IMR-90 (cell line): Measurements from ENCODE around the gene FER1L5. TPM values are rescaled to one million over a fixed set of nuclear protein-coding genes. Genes with fewer than 3 reads are reported as not detected.

Experiments used
- ATAC-seq: fragments of 200-7000 bp; cut with Tn5 transposase; 2 replicates; pipeline ENCODE4 v1.9.1; 2020; ENCODE audit warnings: low read depth, mild to moderate bottlenecking, moderate library complexity
- BruUV-seq: library from RNA; stranded (reverse); fragments of 400-500 nt; replicated peaks from 2 replicates; lab custom pipeline; 2021; lab: Mats Ljungman, UMichigan
- CTCF ChIA-PET: fragments of 300-600 bp; formaldehyde crosslinking; extraction: SDS; loops from one replicate; lab custom pipeline; 2021; ENCODE audit warnings: antibody characterized with exemption; lab: Yijun Ruan, JAX
- POLR2A ChIA-PET: fragments of 300-600 bp; sonication (Branson Sonifier 250); formaldehyde crosslinking; loops from one replicate; lab custom pipeline; 2022; ENCODE audit warnings: antibody characterized with exemption; ENCODE audit not compliant: unreplicated experiment; lab: Charles Lee
- DNase-seq: peaks from one replicate; pipeline ENCODE4 v3.0.0; 2013
- H2AFZ ChIP-seq: replicated peaks from 2 replicates; pipeline ENCODE3; 2013; ENCODE audit warnings: low read length, mild to moderate bottlenecking; ENCODE audit not compliant: poor library complexity
- H2AK5ac ChIP-seq: 2 replicates; pipeline ENCODE4 v1.6.1; 2013; ENCODE audit warnings: low read depth, low read length, inconsistent platforms
- H2AK9ac ChIP-seq: replicated peaks from 2 replicates; pipeline ENCODE3; 2013; ENCODE audit warnings: mild to moderate bottlenecking, low read depth, low read length, moderate library complexity; ENCODE audit not compliant: poor library complexity
- H2BK120ac ChIP-seq: 2 replicates; pipeline ENCODE4 v1.6.1; 2013; ENCODE audit warnings: low read depth, low read length, inconsistent platforms
- H2BK15ac ChIP-seq: 3 replicates; pipeline ENCODE4 v1.6.1; 2013; ENCODE audit warnings: low read depth, low read length, inconsistent platforms
- H2BK20ac ChIP-seq: 2 replicates; pipeline ENCODE4 v1.6.1; 2013; ENCODE audit warnings: low read depth, mild to moderate bottlenecking, inconsistent platforms, low read length, moderate library complexity
- H2BK5ac ChIP-seq: 2 replicates; pipeline ENCODE4 v1.6.1; 2013; ENCODE audit warnings: mild to moderate bottlenecking, low read depth, low read length, inconsistent platforms; ENCODE audit not compliant: poor library complexity, severe bottlenecking
- H3K14ac ChIP-seq: replicated peaks from 2 replicates; pipeline ENCODE4 v1.6.1; 2013; ENCODE audit warnings: low read depth, low read length, inconsistent platforms
- H3K18ac ChIP-seq: 2 replicates; pipeline ENCODE4 v1.6.1; 2013; ENCODE audit warnings: low read depth, low read length, control low read depth
- H3K23ac ChIP-seq: 2 replicates; pipeline ENCODE4 v1.6.1; 2013; ENCODE audit warnings: low read depth, low read length, inconsistent platforms
- H3K27ac ChIP-seq: 2 replicates; pipeline ENCODE4 v1.5.1; 2013; ENCODE audit warnings: mild to moderate bottlenecking, control low read depth, low read length; ENCODE audit not compliant: insufficient read depth
- H3K27me3 ChIP-seq: 2 replicates; pipeline ENCODE4 v1.6.1; 2013; ENCODE audit warnings: low read length; ENCODE audit not compliant: control insufficient read depth, insufficient read depth
- H3K36me3 ChIP-seq: 2 replicates; pipeline ENCODE4 v1.6.1; 2013; ENCODE audit warnings: low read length, mixed read lengths; ENCODE audit not compliant: control insufficient read depth, insufficient read depth
- H3K4ac ChIP-seq: 2 replicates; pipeline ENCODE4 v1.6.1; 2013; ENCODE audit warnings: low read depth, low read length, inconsistent platforms
- H3K4me1 ChIP-seq: 2 replicates; pipeline ENCODE4 v1.6.1; 2013; ENCODE audit warnings: low read length, mixed read lengths; ENCODE audit not compliant: control insufficient read depth, insufficient read depth
- H3K4me2 ChIP-seq: 2 replicates; pipeline ENCODE4 v1.6.1; 2013; ENCODE audit warnings: low read depth, mild to moderate bottlenecking, control low read depth, low read length, moderate library complexity
- H3K4me3 ChIP-seq: 2 replicates; pipeline ENCODE4 v1.5.1; 2013; ENCODE audit warnings: low read depth, mild to moderate bottlenecking, control low read depth, low read length, moderate library complexity; ENCODE audit not compliant: insufficient read depth
- H3K56ac ChIP-seq: 2 replicates; pipeline ENCODE4 v1.6.1; 2013; ENCODE audit warnings: low read length, inconsistent platforms; ENCODE audit not compliant: insufficient read depth; ENCODE audit errors: extremely low read depth
- H3K79me1 ChIP-seq, 2 experiments: 2 replicates each; pipeline ENCODE4 v1.6.1; 2013; ENCODE audit warnings: low read length in 2 of 2, inconsistent platforms in 1 of 2, low read depth in 1 of 2
- H3K9ac ChIP-seq: 2 replicates; pipeline ENCODE4 v1.6.1; 2013; ENCODE audit warnings: low read depth, low read length, control low read depth
- H3K9me1 ChIP-seq: 2 replicates; pipeline ENCODE4 v1.6.1; 2013; ENCODE audit warnings: low read length, inconsistent platforms; ENCODE audit not compliant: insufficient read depth
- H3K9me3 ChIP-seq: 2 replicates; pipeline ENCODE4 v1.6.1; 2013; ENCODE audit warnings: low read length; ENCODE audit not compliant: control insufficient read depth, insufficient read depth
- H4K20me1 ChIP-seq: 2 replicates; pipeline ENCODE4 v1.6.1; 2013; ENCODE audit warnings: low read length, inconsistent platforms; ENCODE audit not compliant: insufficient read depth
- H4K5ac ChIP-seq: 2 replicates; pipeline ENCODE4 v1.6.1; 2013; ENCODE audit warnings: mild to moderate bottlenecking, low read depth, low read length, control low read depth
- H4K8ac ChIP-seq, 2 experiments: 2 replicates each; pipeline ENCODE4 v1.6.1; 2013; ENCODE audit warnings: low read depth in 2 of 2, low read length in 2 of 2, control low read depth in 1 of 2, inconsistent platforms in 1 of 2
- H4K91ac ChIP-seq: 2 replicates; pipeline ENCODE4 v1.6.1; 2013; ENCODE audit warnings: low read depth, low read length, inconsistent platforms; ENCODE audit not compliant: insufficient read depth
- BHLHE40 ChIP-seq: fragments of 150-350 bp; IDR thresholded peaks from 2 replicates; pipeline ENCODE4 v1.6.1; 2016; ENCODE audit warnings: mild to moderate bottlenecking, low read depth, low read length
- CEBPB ChIP-seq: IDR thresholded peaks from 2 replicates; pipeline ENCODE4 v1.6.1; 2012; ENCODE audit warnings: low read depth, low read length, improper control_type of control experiment
- CHD1 ChIP-seq: IDR thresholded peaks from 2 replicates; pipeline ENCODE4 v1.6.1; 2012; ENCODE audit warnings: low read depth, low read length, improper control_type of control experiment
- FOS ChIP-seq: fragments of 150-350 bp; IDR thresholded peaks from 2 replicates; pipeline ENCODE4 v1.6.1; 2016; ENCODE audit warnings: low read depth, low read length
- MAFK ChIP-seq: IDR thresholded peaks from 2 replicates; pipeline ENCODE4 v1.6.1; 2012; ENCODE audit warnings: low read depth, low read length, improper control_type of control experiment
- MAZ ChIP-seq: IDR thresholded peaks from 2 replicates; pipeline ENCODE4 v1.6.1; 2012; ENCODE audit warnings: low read depth, mild to moderate bottlenecking, low read length, improper control_type of control experiment, moderate library complexity, borderline replicate concordance
- MXI1 ChIP-seq: IDR thresholded peaks from 2 replicates; pipeline ENCODE4 v1.6.1; 2012; ENCODE audit warnings: low read depth, mild to moderate bottlenecking, low read length, moderate library complexity, borderline replicate concordance
- RAD21 ChIP-seq: IDR thresholded peaks from 2 replicates; pipeline ENCODE4 v1.6.1; 2012; ENCODE audit warnings: low read length, improper control_type of control experiment
- RCOR1 ChIP-seq: IDR thresholded peaks from 2 replicates; pipeline ENCODE4 v1.6.1; 2012; ENCODE audit warnings: mild to moderate bottlenecking, low read length, improper control_type of control experiment; ENCODE audit not compliant: insufficient replicate concordance
- USF2 ChIP-seq: fragments of 150-350 bp; IDR thresholded peaks from 2 replicates; pipeline ENCODE4 v1.6.1; 2017; ENCODE audit warnings: mild to moderate bottlenecking, antibody characterized with exemption, low read length, low read depth
- WGBS, 2 experiments: methylation state at CpG; one replicate each; pipeline versions ENCODE4 v1.1.5 to v1.1.7; 2013; ENCODE audit warnings: missing lambda C conversion rate in 2 of 2; ENCODE audit not compliant: insufficient read length in 1 of 2; ENCODE audit errors: extremely low coverage in 2 of 2; 5-methylcytosine and 5-hydroxymethylcytosine counted together
- dilution Hi-C: fragments of 300-500 bp; cut with HindIII; formaldehyde crosslinking; loops from one replicate; pipeline ENCODE4 v1.14.3; 2018; ENCODE audit warnings: low sequenced_read_pairs; ENCODE audit not compliant: unreplicated experiment
- in situ Hi-C: fragments of 300-500 bp; cut with MboI; formaldehyde crosslinking; loops from 3 replicates; pipeline ENCODE4 v1.14.3; 2019; ENCODE audit warnings: low sequenced_read_pairs, inconsistent platforms, mixed read lengths
- intact Hi-C: fragments of 100-400 bp; cut with micrococcal nuclease; formaldehyde crosslinking; loops from 2 replicates; pipeline ENCODE4 v1.10.0; 2022
- polyA plus RNA-seq, 3 experiments: library from polyadenylated mRNA; depleted of rRNA; stranded (reverse); fragments of >200 nt; gene quantifications; 2 replicates each; pipeline ENCODE4 v1.2.3, GENCODE V29; 2012; ENCODE audit warnings: low replicate concordance in 1 of 3
- total RNA-seq: library from RNA; depleted of rRNA; stranded (reverse); fragments of >200 nt; gene quantifications from 2 replicates; pipeline ENCODE4 v1.2.3, GENCODE V29; 2012
- TF ChIP-seq, protein P1 (sequence below): conservative IDR thresholded peaks from 2 replicates; pipeline ENCODE4 v1.5.1; 2012; ENCODE audit warnings: mild to moderate bottlenecking, low read depth, low read length, improper control_type of control experiment

FER1L5 gene
- total and polyA plus RNA-seq, 2 of the 4 experiments (the other 2 are of a cell fraction): 0.15 to 0.36 TPM

DNA sequence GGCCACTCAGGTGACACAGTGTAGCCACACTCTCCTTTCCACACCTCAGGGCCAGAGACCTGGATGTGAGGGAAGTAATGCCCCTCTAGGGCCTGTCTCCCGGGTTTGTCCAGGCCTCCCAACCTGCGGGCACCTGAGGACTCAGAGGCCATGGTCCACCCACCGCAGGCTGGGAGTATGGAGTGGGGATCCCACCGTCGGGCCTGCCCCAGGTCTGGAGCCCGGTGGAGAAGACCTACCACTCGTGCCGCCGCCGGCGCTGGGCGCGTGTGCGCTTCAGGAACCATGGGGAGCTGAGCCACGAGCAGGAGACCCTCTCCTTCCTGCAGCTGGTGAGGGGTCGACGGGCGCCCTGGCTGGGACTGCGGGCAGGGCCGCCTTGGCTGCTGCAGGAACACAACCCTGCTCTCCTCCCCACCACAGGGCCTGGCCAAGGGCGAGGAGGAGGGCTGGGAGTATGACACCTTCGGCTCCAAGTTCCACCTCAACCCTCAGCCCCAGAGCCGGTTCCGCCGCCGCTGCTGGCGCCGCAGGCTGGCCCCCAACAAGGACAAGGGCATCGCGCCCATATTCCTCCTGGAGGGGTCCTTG lies 48.6 kb downstream of the FER1L5 start:
- Histone ChIP-seq H2BK5ac (no peak overlapping the region), H2BK20ac (no peak overlapping the region), H4K20me1 (no peaks in the 10 kb centered on the region), H2BK15ac (no peak overlapping the region), H3K36me3 (no peaks in the 10 kb centered on the region), H3K23ac (no peak overlapping the region), H3K4me2 (no peak overlapping the region), H2BK120ac (no peak overlapping the region), H3K9me3 (no peaks in the 10 kb centered on the region), H3K9ac (no peak overlapping the region), H4K5ac (no peak overlapping the region), H3K4me1 (no peaks in the 10 kb centered on the region), H3K56ac (no peak overlapping the region), H2AK5ac (no peak overlapping the region), H3K14ac (no peak overlapping the region), H4K91ac (no peak overlapping the region), H4K8ac (no peak overlapping the region), H3K27me3 (no peaks in the 10 kb centered on the region), H3K4me3 (no peak overlapping the region), H3K4ac (no peak overlapping the region), H3K79me1 (no peaks in the 10 kb centered on the region), H3K18ac (no peak overlapping the region), H2AFZ (no peak overlapping the region), H2AK9ac (no peak overlapping the region), H3K9me1 (0 out of 2 replicates have a peak, but pooled peaks cover 4% of the 10 kb centered on the region), H3K27ac (no peak overlapping the region)
- intact Hi-C loops: no loop called here
- in situ Hi-C loops: no loop called here
- 86% methylated on average over 17 of the region's 30 CpGs; no CpG with 5 or more reads in 1 of the 2 experiments for WGBS, 2 experiments
- no TSS peak for BruUV-seq
- DNase-seq (no peak), ATAC-seq (no peak)
- CTCF ChIA-PET: no interaction called here
- POLR2A ChIA-PET: no interaction called here
- dilution Hi-C loops: no loop called here
- no peak for TF ChIP-seq CHD1
- no peak for TF ChIP-seq USF2
- no peak for TF ChIP-seq RAD21
- TF ChIP-seq MXI1: no peak
- no peak for TF ChIP-seq MAFK
- TF ChIP-seq FOS: no peak
- no peak for TF ChIP-seq RCOR1
- TF ChIP-seq, protein P1, sequence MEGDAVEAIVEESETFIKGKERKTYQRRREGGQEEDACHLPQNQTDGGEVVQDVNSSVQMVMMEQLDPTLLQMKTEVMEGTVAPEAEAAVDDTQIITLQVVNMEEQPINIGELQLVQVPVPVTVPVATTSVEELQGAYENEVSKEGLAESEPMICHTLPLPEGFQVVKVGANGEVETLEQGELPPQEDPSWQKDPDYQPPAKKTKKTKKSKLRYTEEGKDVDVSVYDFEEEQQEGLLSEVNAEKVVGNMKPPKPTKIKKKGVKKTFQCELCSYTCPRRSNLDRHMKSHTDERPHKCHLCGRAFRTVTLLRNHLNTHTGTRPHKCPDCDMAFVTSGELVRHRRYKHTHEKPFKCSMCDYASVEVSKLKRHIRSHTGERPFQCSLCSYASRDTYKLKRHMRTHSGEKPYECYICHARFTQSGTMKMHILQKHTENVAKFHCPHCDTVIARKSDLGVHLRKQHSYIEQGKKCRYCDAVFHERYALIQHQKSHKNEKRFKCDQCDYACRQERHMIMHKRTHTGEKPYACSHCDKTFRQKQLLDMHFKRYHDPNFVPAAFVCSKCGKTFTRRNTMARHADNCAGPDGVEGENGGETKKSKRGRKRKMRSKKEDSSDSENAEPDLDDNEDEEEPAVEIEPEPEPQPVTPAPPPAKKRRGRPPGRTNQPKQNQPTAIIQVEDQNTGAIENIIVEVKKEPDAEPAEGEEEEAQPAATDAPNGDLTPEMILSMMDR: no peak
- TF ChIP-seq MAZ: no peak
- no peak for TF ChIP-seq BHLHE40
- TF ChIP-seq CEBPB: no peak
